Hematopoietic multipotent progenitor cell (in vitro differentiated cells): Measurements from ENCODE around the gene TEX47. TPM values are rescaled to one million over a fixed set of nuclear protein-coding genes. Genes with fewer than 3 reads are reported as not detected.

Experiments
- DNase-seq, 3 donors: peaks; one replicate each; pipeline ENCODE4 v3.0.0-alpha.2; 2011 to 2015; ENCODE audit warnings: low read depth in 2 of 3, low spot score in 2 of 3
- total RNA-seq: library from RNA; depleted of rRNA; stranded (reverse); fragments of >200 nt; gene quantifications from one replicate; pipeline ENCODE4 v1.2.3, GENCODE V29; 2012

The TEX47 gene
- not detected for total RNA-seq

GRCh38 chr7:88795553-88795952 lies at the start of gene TEX47:
TEX47 (minus strand) TSS chr7:88795737; CDS start chr7:88794942, 795 bp downstream.
- no peak for DNase-seq

GRCh38 chr7:88845091-88845490 lies 49.6 kb upstream of the TEX47 start:
- DNase-seq = no peak

GRCh38 chr7:88842201-88842600 lies 46.7 kb upstream of the TEX47 start:
- no peak for DNase-seq

- peak in 2 of 3 donors; percentile 36 to 78 for DNase-seq
These were observed 39.7 kb upstream of the TEX47 start for GRCh38 chr7:88835147-88835728.

GRCh38 chr7:88826222-88826621 lies 30.7 kb upstream of the TEX47 start:
- no peak for DNase-seq

GRCh38 chr7:88818552-88818951 lies 23.0 kb upstream of the TEX47 start:
- no peak for DNase-seq

- no peak for DNase-seq
These were observed 10.9 kb upstream of the TEX47 start for GRCh38 chr7:88806280-88807037.

- no peak for DNase-seq
These were observed 5.5 kb upstream of the TEX47 start for GRCh38 chr7:88801046-88801445.

- DNase-seq = no peak
These were observed 3.2 kb downstream of the TEX47 start for GRCh38 chr7:88792361-88792760.

GRCh38 chr7:88791891-88792290 lies 3.6 kb downstream of the TEX47 start:
- no peak for DNase-seq

GRCh38 chr7:88789480-88790064 lies 6.0 kb downstream of the TEX47 start:
- DNase-seq = peak in 1 of 3 donors; percentile 39

- no peak for DNase-seq
These were observed 7.8 kb downstream of the TEX47 start for GRCh38 chr7:88787777-88788176.

- DNase-seq = no peak
These were observed 19.7 kb downstream of the TEX47 start for GRCh38 chr7:88775838-88776237.

GRCh38 chr7:88772776-88773175 lies 22.8 kb downstream of the TEX47 start:
- DNase-seq = peak in 1 of 3 donors; percentile 56

GRCh38 chr7:88771417-88771816 lies 24.1 kb downstream of the TEX47 start:
- no peak for DNase-seq

- no peak for DNase-seq
These were observed 33.8 kb downstream of the TEX47 start for GRCh38 chr7:88761779-88762178.

- peak in 1 of 3 donors; percentile 18 for DNase-seq
These were observed 35.4 kb downstream of the TEX47 start for GRCh38 chr7:88760136-88760515.

GRCh38 chr7:88759230-88760135 lies 36.1 kb downstream of the TEX47 start, which contains the start of gene ZNF804B:
ZNF804B (plus strand) TSS chr7:88759700; CDS start chr7:88759977, 277 bp downstream.
- peak in 1 of 3 donors; percentile 25 for DNase-seq

- peak in 1 of 3 donors; percentile 56 for DNase-seq
These were observed 36.9 kb downstream of the TEX47 start for GRCh38 chr7:88758381-88759229.

- DNase-seq = no peak
These were observed 38.2 kb downstream of the TEX47 start for GRCh38 chr7:88757371-88757770.
